Liver (tissue), 3 donors: Measurements from ENCODE around the gene CD7.

Source experiments
- EGR1 ChIP-seq, 2 donors: IDR thresholded peaks; 2 replicates each; pipeline ENCODE4 v1.6.1; 2016 to 2018; ENCODE audit warnings: antibody characterized with exemption in 2 of 2, low read depth in 2 of 2
- GABPA ChIP-seq, 2 donors: IDR thresholded peaks in 1 of 2; conservative IDR thresholded peaks in 1 of 2; 2 replicates each; pipeline ENCODE4 v1.6.1; 2016; ENCODE audit warnings: antibody characterized with exemption in 2 of 2, mild to moderate bottlenecking in 1 of 2, moderate library complexity in 1 of 2
- RAD21 ChIP-seq, 2 donors: IDR thresholded peaks; 2 replicates each; pipeline ENCODE4 v1.6.1; 2016; ENCODE audit warnings: antibody characterized with exemption in 2 of 2, mild to moderate bottlenecking in 2 of 2
- RXRA ChIP-seq, 2 donors: IDR thresholded peaks; 2 replicates each; pipeline ENCODE4 v1.6.1; 2017 to 2018; ENCODE audit warnings: antibody characterized with exemption in 2 of 2, mild to moderate bottlenecking in 1 of 2
- SP1 ChIP-seq: IDR thresholded peaks from 2 replicates; pipeline ENCODE4 v1.6.1; 2018; ENCODE audit warnings: antibody characterized with exemption, mild to moderate bottlenecking
- TAF1 ChIP-seq: conservative IDR thresholded peaks from 2 replicates; pipeline ENCODE4 v1.6.1; 2016; ENCODE audit warnings: antibody characterized with exemption, mild to moderate bottlenecking
- TF ChIP-seq, protein P1 (sequence below): fragments of 150-350 bp; IDR thresholded peaks from 2 replicates; pipeline ENCODE4 v1.5.1; 2017; ENCODE audit warnings: improper control_type of control experiment, low read depth, low read length; ENCODE audit not compliant: missing input control
- TF ChIP-seq, protein P2 (sequence below): IDR thresholded peaks from 2 replicates; pipeline ENCODE4 v1.6.1; 2016; ENCODE audit warnings: antibody characterized with exemption, mild to moderate bottlenecking
- TF ChIP-seq, protein P3 (sequence below): IDR thresholded peaks from 2 replicates; pipeline ENCODE4 v1.6.1; 2016; ENCODE audit warnings: antibody characterized with exemption
- donor health status: healthy.
- donor health status: healthy.

DNA sequence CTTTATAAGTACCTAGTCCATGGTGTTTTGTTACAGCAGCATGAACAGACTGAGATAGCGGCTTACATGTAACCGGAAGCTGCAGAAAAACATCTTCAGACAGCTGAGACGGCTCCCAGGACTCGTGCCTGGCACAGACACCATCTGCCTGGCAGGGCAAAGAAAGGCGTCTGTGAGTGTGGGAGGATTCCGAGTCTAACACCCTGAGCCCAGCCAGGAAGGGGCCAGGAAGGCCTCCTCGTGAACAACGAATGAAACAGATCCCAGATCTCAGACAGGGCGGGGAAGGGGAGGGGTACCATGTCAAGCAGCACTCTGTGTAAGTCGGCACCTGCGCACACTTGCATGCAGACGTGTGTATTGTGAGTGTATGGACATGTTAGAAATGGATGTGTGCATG is 39.6 kb downstream of the CD7 start:
- TF ChIP-seq, protein P1, sequence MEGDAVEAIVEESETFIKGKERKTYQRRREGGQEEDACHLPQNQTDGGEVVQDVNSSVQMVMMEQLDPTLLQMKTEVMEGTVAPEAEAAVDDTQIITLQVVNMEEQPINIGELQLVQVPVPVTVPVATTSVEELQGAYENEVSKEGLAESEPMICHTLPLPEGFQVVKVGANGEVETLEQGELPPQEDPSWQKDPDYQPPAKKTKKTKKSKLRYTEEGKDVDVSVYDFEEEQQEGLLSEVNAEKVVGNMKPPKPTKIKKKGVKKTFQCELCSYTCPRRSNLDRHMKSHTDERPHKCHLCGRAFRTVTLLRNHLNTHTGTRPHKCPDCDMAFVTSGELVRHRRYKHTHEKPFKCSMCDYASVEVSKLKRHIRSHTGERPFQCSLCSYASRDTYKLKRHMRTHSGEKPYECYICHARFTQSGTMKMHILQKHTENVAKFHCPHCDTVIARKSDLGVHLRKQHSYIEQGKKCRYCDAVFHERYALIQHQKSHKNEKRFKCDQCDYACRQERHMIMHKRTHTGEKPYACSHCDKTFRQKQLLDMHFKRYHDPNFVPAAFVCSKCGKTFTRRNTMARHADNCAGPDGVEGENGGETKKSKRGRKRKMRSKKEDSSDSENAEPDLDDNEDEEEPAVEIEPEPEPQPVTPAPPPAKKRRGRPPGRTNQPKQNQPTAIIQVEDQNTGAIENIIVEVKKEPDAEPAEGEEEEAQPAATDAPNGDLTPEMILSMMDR = no peak
- TF ChIP-seq SP1 = no peak
- TF ChIP-seq, protein P2, sequence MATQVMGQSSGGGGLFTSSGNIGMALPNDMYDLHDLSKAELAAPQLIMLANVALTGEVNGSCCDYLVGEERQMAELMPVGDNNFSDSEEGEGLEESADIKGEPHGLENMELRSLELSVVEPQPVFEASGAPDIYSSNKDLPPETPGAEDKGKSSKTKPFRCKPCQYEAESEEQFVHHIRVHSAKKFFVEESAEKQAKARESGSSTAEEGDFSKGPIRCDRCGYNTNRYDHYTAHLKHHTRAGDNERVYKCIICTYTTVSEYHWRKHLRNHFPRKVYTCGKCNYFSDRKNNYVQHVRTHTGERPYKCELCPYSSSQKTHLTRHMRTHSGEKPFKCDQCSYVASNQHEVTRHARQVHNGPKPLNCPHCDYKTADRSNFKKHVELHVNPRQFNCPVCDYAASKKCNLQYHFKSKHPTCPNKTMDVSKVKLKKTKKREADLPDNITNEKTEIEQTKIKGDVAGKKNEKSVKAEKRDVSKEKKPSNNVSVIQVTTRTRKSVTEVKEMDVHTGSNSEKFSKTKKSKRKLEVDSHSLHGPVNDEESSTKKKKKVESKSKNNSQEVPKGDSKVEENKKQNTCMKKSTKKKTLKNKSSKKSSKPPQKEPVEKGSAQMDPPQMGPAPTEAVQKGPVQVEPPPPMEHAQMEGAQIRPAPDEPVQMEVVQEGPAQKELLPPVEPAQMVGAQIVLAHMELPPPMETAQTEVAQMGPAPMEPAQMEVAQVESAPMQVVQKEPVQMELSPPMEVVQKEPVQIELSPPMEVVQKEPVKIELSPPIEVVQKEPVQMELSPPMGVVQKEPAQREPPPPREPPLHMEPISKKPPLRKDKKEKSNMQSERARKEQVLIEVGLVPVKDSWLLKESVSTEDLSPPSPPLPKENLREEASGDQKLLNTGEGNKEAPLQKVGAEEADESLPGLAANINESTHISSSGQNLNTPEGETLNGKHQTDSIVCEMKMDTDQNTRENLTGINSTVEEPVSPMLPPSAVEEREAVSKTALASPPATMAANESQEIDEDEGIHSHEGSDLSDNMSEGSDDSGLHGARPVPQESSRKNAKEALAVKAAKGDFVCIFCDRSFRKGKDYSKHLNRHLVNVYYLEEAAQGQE = no peak
- TF ChIP-seq, protein P3, sequence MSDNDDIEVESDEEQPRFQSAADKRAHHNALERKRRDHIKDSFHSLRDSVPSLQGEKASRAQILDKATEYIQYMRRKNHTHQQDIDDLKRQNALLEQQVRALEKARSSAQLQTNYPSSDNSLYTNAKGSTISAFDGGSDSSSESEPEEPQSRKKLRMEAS = no peak
- no peak for TF ChIP-seq RAD21 (IDR thresholded peaks at IDR 0.05)
- TF ChIP-seq RXRA (IDR thresholded peaks at IDR 0.05) = no peak
- TF ChIP-seq GABPA (IDR thresholded peaks at IDR 0.05 in 1 of 2, conservative IDR thresholded peaks at IDR 0.05 in 1 of 2) = no peak
- TF ChIP-seq TAF1 = no peak
- TF ChIP-seq EGR1 (IDR thresholded peaks at IDR 0.05; ENCODE audit: low read depth in 2 of 2) = no peak
